NCI-H2107 treated with DMSO at 0.1 percent for 48 hours (cell line): ENCODE results near the gene GNGT1.
"Not testable (repeated sequence)": the region's sequence is repeated elsewhere in the genome, so short reads cannot be mapped to it uniquely, and the experiment has no call there.

Experiments
- DNase-seq: peaks from one replicate; lab custom pipeline; 2025; ENCODE audit not compliant: unreplicated experiment; lab: John Stamatoyannopoulos, UW

Gene GNGT1

GRCh38 chr7:93902777-93903423 is 3.5 kb upstream of the GNGT1 start:
- DNase-seq: no peak

DNA sequence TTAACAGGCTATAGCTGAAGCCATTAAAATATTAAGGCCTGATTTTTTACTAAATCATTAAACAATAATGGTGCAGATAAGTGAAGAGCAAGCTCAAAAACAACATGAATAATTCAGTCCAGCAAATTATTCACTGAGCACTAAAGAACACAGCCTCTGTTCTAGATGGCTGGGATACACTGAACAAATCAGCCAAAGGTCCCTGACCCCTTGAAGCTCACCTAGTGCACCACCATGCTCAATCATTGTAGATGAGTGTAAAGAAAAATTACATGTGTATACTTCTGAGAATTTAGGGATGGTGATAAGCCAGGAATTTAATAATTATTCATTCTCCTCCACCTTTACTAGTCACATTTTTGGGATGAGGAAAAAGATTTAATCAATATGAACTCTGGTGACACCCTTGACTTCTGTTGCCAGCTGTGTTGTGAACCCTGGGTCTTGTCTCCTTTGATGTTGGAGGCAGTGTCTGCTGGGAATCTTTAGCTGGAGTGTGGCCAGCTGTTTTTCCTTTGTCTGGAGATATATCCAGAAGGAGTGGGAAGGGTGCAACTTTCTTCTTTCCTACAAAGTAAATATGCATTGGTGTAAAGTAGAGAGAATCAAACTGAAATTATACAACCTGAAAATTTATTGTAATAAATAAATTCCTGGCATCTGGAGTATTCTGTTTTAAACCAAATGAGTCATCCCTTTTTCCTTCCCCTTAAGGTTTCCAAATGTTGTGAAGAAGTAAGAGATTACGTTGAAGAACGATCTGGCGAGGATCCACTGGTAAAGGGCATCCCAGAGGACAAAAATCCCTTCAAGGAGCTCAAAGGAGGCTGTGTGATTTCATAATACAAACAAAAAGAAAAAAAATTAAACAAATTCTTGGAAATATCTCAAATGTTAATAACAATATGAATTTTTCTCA is 4.0 kb downstream of the GNGT1 start:
- no peak for DNase-seq

DNA sequence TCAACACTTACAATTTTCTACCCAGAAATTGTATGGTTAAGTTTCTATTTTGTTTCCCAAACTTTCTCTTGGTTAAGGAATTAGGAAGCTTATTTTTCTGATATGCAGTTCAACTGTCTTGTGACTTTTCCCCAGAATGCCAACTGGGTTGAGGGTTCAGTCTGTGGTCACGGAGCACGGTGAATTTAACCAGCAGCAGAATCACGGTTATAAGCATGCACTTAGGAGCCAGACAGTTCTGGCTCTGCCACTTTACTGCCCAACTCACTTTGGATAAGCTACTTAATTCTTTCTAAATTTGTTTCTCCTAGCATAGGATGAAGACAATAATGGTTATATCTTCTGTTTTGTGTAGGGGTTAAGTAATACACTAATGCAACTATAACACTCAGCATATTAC is 4.9 kb downstream of the GNGT1 start:
- DNase-seq: not testable (repeated sequence)

GRCh38 chr7:93911661-93912060 is 5.3 kb downstream of the GNGT1 start:
- not testable (repeated sequence) for DNase-seq

GRCh38 chr7:93913197-93913596 is 6.8 kb downstream of the GNGT1 start:
- no peak for DNase-seq

GRCh38 chr7:93914581-93915066 is 8.3 kb downstream of the GNGT1 start:
- DNase-seq: no peak

- DNase-seq: not testable (repeated sequence)
Measured at GRCh38 chr7:93915206-93915842, 9.0 kb downstream of the GNGT1 start.

- not testable (repeated sequence) for DNase-seq
Measured at GRCh38 chr7:93915888-93916287, 9.5 kb downstream of the GNGT1 start.

GRCh38 chr7:93916315-93916714 is 9.9 kb downstream of the GNGT1 start:
- DNase-seq: not testable (repeated sequence)

GRCh38 chr7:93920496-93921182 is 14.3 kb downstream of the GNGT1 start:
- no peak for DNase-seq

GRCh38 chr7:93921186-93921585 is 14.8 kb downstream of the GNGT1 start:
- no peak for DNase-seq

GRCh38 chr7:93921607-93922566 is 15.5 kb downstream of the GNGT1 start, which contains the start of gene GNG11:
GNG11 (plus strand) TSS chr7:93921735; CDS start chr7:93922138, 403 bp downstream.
- no peak for DNase-seq

DNA sequence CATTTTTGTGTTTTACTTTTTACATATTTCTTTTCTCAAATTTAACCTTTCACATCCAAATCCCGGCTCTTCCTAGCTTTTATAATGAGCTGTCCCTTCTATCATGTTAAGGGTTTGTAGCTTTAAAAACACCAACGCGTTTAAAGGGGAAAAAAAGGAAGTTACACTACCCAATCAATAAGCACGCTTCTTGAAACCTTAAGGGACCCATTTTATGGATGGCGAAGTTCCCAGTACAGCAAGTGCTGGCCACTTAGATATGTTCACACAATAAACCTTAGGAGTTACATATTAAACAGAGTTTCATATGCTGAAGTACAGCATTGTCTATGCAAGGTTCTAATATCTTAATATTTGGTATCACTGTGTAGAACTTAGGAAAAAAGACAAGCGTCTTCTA is 16.9 kb downstream of the GNGT1 start:
- DNase-seq: no peak

DNA sequence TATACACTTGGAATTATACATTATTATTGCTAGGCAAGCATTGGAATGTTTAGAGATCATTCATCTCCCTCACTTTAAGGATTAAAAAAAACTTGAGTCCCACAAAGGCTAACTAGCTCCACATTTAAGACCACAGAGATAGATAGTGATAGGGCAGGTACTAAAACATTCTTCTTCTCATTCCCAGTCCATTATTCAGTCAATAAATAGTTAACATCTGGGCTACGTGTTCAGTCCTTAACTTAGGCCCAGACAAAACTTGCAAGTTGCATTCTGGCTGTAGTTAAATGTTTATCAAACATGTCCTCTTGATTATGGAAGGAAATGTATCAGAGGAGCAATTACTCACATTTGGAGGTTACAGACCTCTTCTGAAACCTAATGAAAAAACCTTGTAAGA is 17.6 kb downstream of the GNGT1 start:
- no peak for DNase-seq

DNA sequence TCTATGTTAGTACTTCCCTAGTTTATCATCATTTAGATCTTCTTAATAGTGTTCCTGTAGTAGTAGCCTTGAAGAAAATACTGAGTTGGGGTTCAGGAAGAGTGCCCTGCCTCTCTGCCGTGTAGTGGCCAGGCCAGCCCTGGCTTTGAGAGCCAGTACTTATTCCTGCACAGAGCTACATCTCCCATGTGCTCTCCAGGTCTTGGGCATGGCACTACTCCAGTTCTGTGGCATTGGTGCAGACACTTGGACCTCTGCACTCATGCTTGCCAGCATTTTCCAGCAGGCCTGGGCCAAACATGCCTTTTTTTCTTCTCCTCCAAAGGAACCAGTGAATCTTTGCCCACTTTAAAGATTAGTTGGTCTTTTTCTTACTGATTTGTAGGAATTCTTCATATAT is 20.4 kb downstream of the GNGT1 start:
- no peak for DNase-seq

GRCh38 chr7:93927585-93927984 is 21.2 kb downstream of the GNGT1 start:
- DNase-seq: no peak

- no peak for DNase-seq
Measured at GRCh38 chr7:93931655-93932054, 25.3 kb downstream of the GNGT1 start.

- no peak for DNase-seq
Measured at GRCh38 chr7:93933156-93933555, 26.8 kb downstream of the GNGT1 start.

GRCh38 chr7:93935102-93935501 is 28.7 kb downstream of the GNGT1 start:
- no peak for DNase-seq

- DNase-seq: no peak
Measured at GRCh38 chr7:93937818-93938217, 31.5 kb downstream of the GNGT1 start.
